ENCODE results near the gene LIMK2. TPM values are rescaled to one million over a fixed set of nuclear protein-coding genes. Genes with fewer than 3 reads are reported as not detected.

The LIMK2 gene
- total RNA-seq, 1 donor from 2014 or later, result 248 TPM

- TF ChIP-seq CTCF (IDR thresholded peaks at IDR 0.05; ENCODE audit: unreplicated experiment), result no peak
- Mint-ChIP-seq H3K27ac (ENCODE audit: unreplicated experiment) (peak overlapping the region; percentile 30), H3K9me3 (ENCODE audit: unreplicated experiment) (no peaks in the 10 kb centered on the region), H3K27me3 (ENCODE audit: unreplicated experiment) (peaks cover 1% of the 10 kb centered on the region), H3K4me1 (ENCODE audit: unreplicated experiment) (peaks cover 57% of the 10 kb centered on the region), H3K36me3 (ENCODE audit: low read depth, unreplicated experiment) (peaks cover 10% of the 10 kb centered on the region), H3K4me3 (ENCODE audit: unreplicated experiment) (peak overlapping the region; percentile 11)
- no peak for DNase-seq (ENCODE audit: low spot score)
Measured at GRCh38 chr22:31206896-31207687, 5.0 kb upstream of the LIMK2 start.

- Mint-ChIP-seq H3K27me3 (ENCODE audit: unreplicated experiment) (peaks cover 1% of the 10 kb centered on the region), H3K4me3 (ENCODE audit: unreplicated experiment) (peak overlapping the region; percentile 93), H3K36me3 (ENCODE audit: low read depth, unreplicated experiment) (peaks cover 8% of the 10 kb centered on the region), H3K9me3 (ENCODE audit: unreplicated experiment) (no peaks in the 10 kb centered on the region), H3K27ac (ENCODE audit: unreplicated experiment) (peak overlapping the region; percentile 100), H3K4me1 (ENCODE audit: unreplicated experiment) (peaks cover 62% of the 10 kb centered on the region)
- TF ChIP-seq CTCF (IDR thresholded peaks at IDR 0.05; ENCODE audit: unreplicated experiment), result no peak
- DNase-seq (ENCODE audit: low spot score), result peak; percentile 61
Measured at GRCh38 chr22:31210556-31211421, 1.3 kb upstream of the LIMK2 start.

- Mint-ChIP-seq H3K4me1 (ENCODE audit: unreplicated experiment) (peaks cover 69% of the 10 kb centered on the region), H3K9me3 (ENCODE audit: unreplicated experiment) (no peaks in the 10 kb centered on the region), H3K27ac (ENCODE audit: unreplicated experiment) (peak overlapping the region; percentile 100), H3K4me3 (ENCODE audit: unreplicated experiment) (peak overlapping the region; percentile 93), H3K27me3 (ENCODE audit: unreplicated experiment) (peaks cover 3% of the 10 kb centered on the region), H3K36me3 (ENCODE audit: low read depth, unreplicated experiment) (peaks cover 8% of the 10 kb centered on the region)
- TF ChIP-seq CTCF (IDR thresholded peaks at IDR 0.05; ENCODE audit: unreplicated experiment), result no peak
- no peak for DNase-seq (ENCODE audit: low spot score)
Measured at GRCh38 chr22:31211482-31211861, 626 bp upstream of the LIMK2 start.

- peak overlapping the region; percentile 57 for H3K27ac Mint-ChIP-seq (ENCODE audit: unreplicated experiment)
- no peak for TF ChIP-seq CTCF (IDR thresholded peaks at IDR 0.05; ENCODE audit: unreplicated experiment)
- H3K27me3 Mint-ChIP-seq (ENCODE audit: unreplicated experiment), result peaks cover 3% of the 10 kb centered on the region
- no peaks in the 10 kb centered on the region for H3K9me3 Mint-ChIP-seq (ENCODE audit: unreplicated experiment)
- H3K4me1 Mint-ChIP-seq (ENCODE audit: unreplicated experiment), result peaks cover 67% of the 10 kb centered on the region
- H3K36me3 Mint-ChIP-seq (ENCODE audit: low read depth, unreplicated experiment), result peaks cover 14% of the 10 kb centered on the region
- DNase-seq (ENCODE audit: low spot score), result no peak
- peak overlapping the region; percentile 93 for H3K4me3 Mint-ChIP-seq (ENCODE audit: unreplicated experiment)
Measured at GRCh38 chr22:31212783-31213629, 908 bp downstream of the LIMK2 start.
